Measurements from ENCODE around the gene TMEM178B. TPM values are rescaled to one million over a fixed set of nuclear protein-coding genes. Genes with fewer than 3 reads are reported as not detected.

TMEM178B gene
- total RNA-seq, 1 donor from 2014 or later = 0.52 TPM

GRCh38 chr7:141227454-141227853 is 153.6 kb downstream of the TMEM178B start:
- Histone ChIP-seq H3K4me1 (ENCODE audit: control insufficient read depth in 3 of 3, insufficient read depth in 3 of 3, low read length in 3 of 3) (peaks cover 0 to 9% (median 4%) of the 10 kb centered on the region in 3 donors), H3K4me3 (ENCODE audit: low read length in 3 of 3) (no peak overlapping the region), H3K36me3 (ENCODE audit: control insufficient read depth in 3 of 3, insufficient read depth in 3 of 3, low read length in 3 of 3) (no peaks in the 10 kb centered on the region), H3K9ac (ENCODE audit: low read depth in 1 of 3, low read length in 3 of 3) (no peak overlapping the region), H3K27me3 (ENCODE audit: control insufficient read depth in 3 of 3, insufficient read depth in 3 of 3, low read length in 3 of 3) (no peaks in the 10 kb centered on the region), H3K27ac (ENCODE audit: low read depth, low read length) (no peak overlapping the region), H3K9me3 (ENCODE audit: control insufficient read depth in 3 of 3, low read length in 3 of 3) (no peaks in the 10 kb centered on the region)

- H3K9ac ChIP-seq (ENCODE audit: low read depth in 1 of 3, low read length in 3 of 3) = no peak overlapping the region
- H3K4me3 ChIP-seq (ENCODE audit: low read length in 3 of 3) = no peak overlapping the region
- no peak overlapping the region for H3K27ac ChIP-seq (ENCODE audit: low read depth, low read length)
- H3K36me3 ChIP-seq (ENCODE audit: control insufficient read depth in 3 of 3, insufficient read depth in 3 of 3, low read length in 3 of 3) = no peaks in the 10 kb centered on the region
- no peaks in the 10 kb centered on the region for H3K27me3 ChIP-seq (ENCODE audit: control insufficient read depth in 3 of 3, insufficient read depth in 3 of 3, low read length in 3 of 3)
- H3K9me3 ChIP-seq (ENCODE audit: control insufficient read depth in 3 of 3, low read length in 3 of 3) = no peaks in the 10 kb centered on the region
- peaks cover 0 to 9% (median 4%) of the 10 kb centered on the region in 3 donors for H3K4me1 ChIP-seq (ENCODE audit: control insufficient read depth in 3 of 3, insufficient read depth in 3 of 3, low read length in 3 of 3)
Measured at GRCh38 chr7:141228482-141228881, 154.6 kb downstream of the TMEM178B start.

- Histone ChIP-seq H3K27ac (ENCODE audit: low read depth, low read length) (no peak overlapping the region), H3K4me1 (ENCODE audit: control insufficient read depth in 3 of 3, insufficient read depth in 3 of 3, low read length in 3 of 3) (peaks cover 0 to under 1% (median 0%) of the 10 kb centered on the region in 3 donors), H3K9me3 (ENCODE audit: control insufficient read depth in 3 of 3, low read length in 3 of 3) (no peaks in the 10 kb centered on the region), H3K27me3 (ENCODE audit: control insufficient read depth in 3 of 3, insufficient read depth in 3 of 3, low read length in 3 of 3) (no peaks in the 10 kb centered on the region), H3K9ac (ENCODE audit: low read depth in 1 of 3, low read length in 3 of 3) (no peak overlapping the region), H3K4me3 (ENCODE audit: low read length in 3 of 3) (no peak overlapping the region), H3K36me3 (ENCODE audit: control insufficient read depth in 3 of 3, insufficient read depth in 3 of 3, low read length in 3 of 3) (no peaks in the 10 kb centered on the region)
Measured at GRCh38 chr7:141231018-141231792, 157.3 kb downstream of the TMEM178B start.

DNA sequence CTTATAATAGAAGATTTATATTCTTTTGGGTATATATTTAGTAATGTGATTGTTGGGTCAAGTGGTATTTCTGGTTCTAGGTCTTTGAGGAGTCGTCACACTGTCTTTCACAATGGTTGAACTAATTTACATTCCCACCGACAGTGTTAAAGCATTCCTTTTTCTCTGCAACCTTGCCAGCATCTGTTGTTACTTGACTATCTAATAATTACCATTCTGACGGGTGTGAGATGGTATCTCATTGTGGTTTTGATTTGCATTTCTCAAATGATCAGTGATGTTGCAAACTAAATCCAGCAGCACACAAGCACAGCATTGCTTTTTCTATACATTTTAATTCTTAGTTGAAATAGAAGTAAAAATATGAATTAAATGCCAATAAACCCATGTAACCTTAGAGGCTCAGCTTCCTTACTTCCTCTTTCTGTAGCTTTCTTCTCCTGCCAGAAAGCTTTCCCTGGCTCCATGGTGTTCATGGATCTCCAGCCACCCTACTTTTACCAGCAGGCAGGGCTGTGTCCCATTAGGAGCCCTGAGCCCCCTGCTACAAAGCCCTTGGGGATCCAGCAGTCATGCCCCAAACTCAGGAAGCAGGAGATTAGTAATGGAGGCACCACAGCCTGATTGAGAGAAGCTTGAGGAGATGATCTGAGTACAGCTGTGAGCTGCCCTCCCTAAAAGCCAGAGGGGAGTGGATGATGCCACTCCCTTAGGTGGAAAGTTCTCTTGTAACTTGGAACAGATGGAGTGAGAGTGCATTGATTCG is 158.6 kb downstream of the TMEM178B start:
- H3K27me3 ChIP-seq (ENCODE audit: control insufficient read depth in 3 of 3, insufficient read depth in 3 of 3, low read length in 3 of 3) = no peaks in the 10 kb centered on the region
- H3K4me3 ChIP-seq (ENCODE audit: low read length in 3 of 3) = no peak overlapping the region
- no peaks in the 10 kb centered on the region for H3K36me3 ChIP-seq (ENCODE audit: control insufficient read depth in 3 of 3, insufficient read depth in 3 of 3, low read length in 3 of 3)
- no peak overlapping the region for H3K27ac ChIP-seq (ENCODE audit: low read depth, low read length)
- no peaks in the 10 kb centered on the region for H3K9me3 ChIP-seq (ENCODE audit: control insufficient read depth in 3 of 3, low read length in 3 of 3)
- no peaks in the 10 kb centered on the region for H3K4me1 ChIP-seq (ENCODE audit: control insufficient read depth in 3 of 3, insufficient read depth in 3 of 3, low read length in 3 of 3)
- H3K9ac ChIP-seq (ENCODE audit: low read depth in 1 of 3, low read length in 3 of 3) = no peak overlapping the region

GRCh38 chr7:141234335-141235105 is 160.7 kb downstream of the TMEM178B start:
- Histone ChIP-seq H3K4me3 (ENCODE audit: low read length in 3 of 3) (no peak overlapping the region), H3K36me3 (ENCODE audit: control insufficient read depth in 3 of 3, insufficient read depth in 3 of 3, low read length in 3 of 3) (no peaks in the 10 kb centered on the region), H3K27ac (ENCODE audit: low read depth, low read length) (no peak overlapping the region), H3K27me3 (ENCODE audit: control insufficient read depth in 3 of 3, insufficient read depth in 3 of 3, low read length in 3 of 3) (no peaks in the 10 kb centered on the region), H3K4me1 (ENCODE audit: control insufficient read depth in 3 of 3, insufficient read depth in 3 of 3, low read length in 3 of 3) (no peaks in the 10 kb centered on the region), H3K9ac (ENCODE audit: low read depth in 1 of 3, low read length in 3 of 3) (no peak overlapping the region), H3K9me3 (ENCODE audit: control insufficient read depth in 3 of 3, low read length in 3 of 3) (no peaks in the 10 kb centered on the region)

GRCh38 chr7:141235656-141236055 is 161.8 kb downstream of the TMEM178B start:
- H3K9me3 ChIP-seq (ENCODE audit: control insufficient read depth in 3 of 3, low read length in 3 of 3) = no peaks in the 10 kb centered on the region
- H3K4me3 ChIP-seq (ENCODE audit: low read length in 3 of 3) = no peak overlapping the region
- no peak overlapping the region for H3K9ac ChIP-seq (ENCODE audit: low read depth in 1 of 3, low read length in 3 of 3)
- H3K4me1 ChIP-seq (ENCODE audit: control insufficient read depth in 3 of 3, insufficient read depth in 3 of 3, low read length in 3 of 3) = no peaks in the 10 kb centered on the region
- H3K27ac ChIP-seq (ENCODE audit: low read depth, low read length) = no peak overlapping the region
- no peaks in the 10 kb centered on the region for H3K27me3 ChIP-seq (ENCODE audit: control insufficient read depth in 3 of 3, insufficient read depth in 3 of 3, low read length in 3 of 3)
- H3K36me3 ChIP-seq (ENCODE audit: control insufficient read depth in 3 of 3, insufficient read depth in 3 of 3, low read length in 3 of 3) = no peaks in the 10 kb centered on the region

DNA sequence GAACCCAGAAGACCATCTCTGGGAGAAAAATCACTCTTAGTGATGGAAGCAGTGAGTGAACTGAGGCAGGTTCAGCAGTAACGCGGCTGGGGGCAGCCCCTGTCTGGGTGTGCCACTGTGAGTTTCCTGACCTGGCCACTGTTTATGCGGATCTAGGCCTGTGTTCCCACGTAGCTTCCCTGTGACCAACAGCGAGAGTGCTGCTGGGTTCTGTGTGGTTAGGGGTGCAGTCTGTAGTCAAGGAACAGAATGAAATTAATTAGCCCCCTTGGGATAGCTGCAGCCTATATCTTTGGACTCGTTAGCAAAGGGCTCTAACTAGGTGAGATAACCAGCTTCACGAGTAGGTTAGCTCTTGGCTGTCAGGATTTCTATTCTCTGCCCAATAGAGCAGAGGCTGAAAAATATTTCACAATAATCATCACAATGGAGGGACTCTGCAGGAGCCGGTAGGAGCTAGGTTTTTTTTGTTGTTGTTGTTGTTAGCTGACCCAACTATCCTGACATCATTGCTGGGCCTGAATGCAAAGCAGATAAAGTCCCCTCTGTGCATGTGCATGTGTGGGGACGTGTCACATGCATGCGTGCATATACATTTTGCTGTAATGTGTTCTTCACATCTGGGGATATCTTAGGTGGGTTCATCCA is 164.9 kb downstream of the TMEM178B start:
- no peak overlapping the region for H3K9ac ChIP-seq (ENCODE audit: low read depth in 1 of 3, low read length in 3 of 3)
- H3K9me3 ChIP-seq (ENCODE audit: control insufficient read depth in 3 of 3, low read length in 3 of 3) = no peaks in the 10 kb centered on the region
- no peak overlapping the region for H3K4me3 ChIP-seq (ENCODE audit: low read length in 3 of 3)
- no peaks in the 10 kb centered on the region for H3K36me3 ChIP-seq (ENCODE audit: control insufficient read depth in 3 of 3, insufficient read depth in 3 of 3, low read length in 3 of 3)
- H3K27ac ChIP-seq (ENCODE audit: low read depth, low read length) = no peak overlapping the region
- no peaks in the 10 kb centered on the region for H3K27me3 ChIP-seq (ENCODE audit: control insufficient read depth in 3 of 3, insufficient read depth in 3 of 3, low read length in 3 of 3)
- no peaks in the 10 kb centered on the region for H3K4me1 ChIP-seq (ENCODE audit: control insufficient read depth in 3 of 3, insufficient read depth in 3 of 3, low read length in 3 of 3)

DNA sequence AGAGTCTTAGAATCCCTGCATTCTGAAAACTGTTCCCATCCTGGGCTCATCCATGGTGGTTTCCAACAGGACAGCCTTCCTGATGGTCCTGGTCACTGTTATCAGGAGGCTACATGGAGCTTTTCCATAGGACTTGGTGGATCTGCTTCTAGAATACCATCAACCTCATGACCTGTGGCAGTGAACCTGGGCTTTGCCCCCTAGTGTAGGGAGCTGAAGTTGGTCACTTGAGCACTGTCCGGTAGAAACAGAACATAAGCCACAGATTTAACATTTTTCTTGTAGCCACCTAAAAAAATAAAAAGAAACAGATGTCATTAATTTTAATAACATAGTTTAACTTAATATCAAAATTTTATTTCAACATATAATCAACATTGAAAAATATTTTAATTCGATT is 165.8 kb downstream of the TMEM178B start:
- Histone ChIP-seq H3K9ac (ENCODE audit: low read depth in 1 of 3, low read length in 3 of 3) (no peak overlapping the region), H3K4me1 (ENCODE audit: control insufficient read depth in 3 of 3, insufficient read depth in 3 of 3, low read length in 3 of 3) (no peaks in the 10 kb centered on the region), H3K27me3 (ENCODE audit: control insufficient read depth in 3 of 3, insufficient read depth in 3 of 3, low read length in 3 of 3) (no peaks in the 10 kb centered on the region), H3K9me3 (ENCODE audit: control insufficient read depth in 3 of 3, low read length in 3 of 3) (no peaks in the 10 kb centered on the region), H3K27ac (ENCODE audit: low read depth, low read length) (no peak overlapping the region), H3K36me3 (ENCODE audit: control insufficient read depth in 3 of 3, insufficient read depth in 3 of 3, low read length in 3 of 3) (no peaks in the 10 kb centered on the region), H3K4me3 (ENCODE audit: low read length in 3 of 3) (no peak overlapping the region)

DNA sequence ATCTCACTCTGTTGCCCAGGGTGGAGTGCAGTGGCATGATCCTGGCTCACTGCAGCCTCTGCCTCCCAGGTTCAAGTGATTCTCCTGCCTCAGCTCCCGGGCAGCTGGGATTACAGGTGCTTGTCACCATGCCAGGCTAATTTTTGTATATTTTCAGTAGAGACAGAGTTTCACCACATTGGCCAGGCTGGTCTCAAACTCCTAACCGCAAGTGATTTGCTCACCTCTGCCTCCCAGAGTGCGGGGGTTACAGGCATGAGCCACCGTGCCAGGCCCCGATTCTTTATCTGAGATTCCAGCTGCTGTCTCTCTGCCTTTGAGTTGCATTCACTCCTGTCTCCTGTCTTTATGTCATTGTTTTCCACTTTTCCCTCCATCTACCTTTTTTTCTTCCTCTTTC is 168.7 kb downstream of the TMEM178B start:
- no peak overlapping the region for H3K27ac ChIP-seq (ENCODE audit: low read depth, low read length)
- H3K9me3 ChIP-seq (ENCODE audit: control insufficient read depth in 3 of 3, low read length in 3 of 3) = no peaks in the 10 kb centered on the region
- no peaks in the 10 kb centered on the region for H3K36me3 ChIP-seq (ENCODE audit: control insufficient read depth in 3 of 3, insufficient read depth in 3 of 3, low read length in 3 of 3)
- no peak overlapping the region for H3K4me3 ChIP-seq (ENCODE audit: low read length in 3 of 3)
- H3K4me1 ChIP-seq (ENCODE audit: control insufficient read depth in 3 of 3, insufficient read depth in 3 of 3, low read length in 3 of 3) = no peaks in the 10 kb centered on the region
- no peaks in the 10 kb centered on the region for H3K27me3 ChIP-seq (ENCODE audit: control insufficient read depth in 3 of 3, insufficient read depth in 3 of 3, low read length in 3 of 3)
- H3K9ac ChIP-seq (ENCODE audit: low read depth in 1 of 3, low read length in 3 of 3) = no peak overlapping the region
